ENCODE measurements around the gene PLAGL1. TPM values are rescaled to one million over a fixed set of nuclear protein-coding genes. Genes with fewer than 3 reads are reported as not detected.

Gene PLAGL1
- total and polyA plus RNA-seq, 2 of the 13 experiments (the other 11 are each of a cell fraction or from before 2014, with no cell fraction given), result 0.60 to 2.3 TPM

- 0 out of 2 replicates have a peak, but pooled peaks cover 4% of the 10 kb centered on the region for H3K9me3 ChIP-seq (ENCODE audit: low read length)
- ATAC-seq (no peak), DNase-seq (ENCODE audit: low spot score) (no peak), FAIRE-seq (no peak)
- no peaks in the 10 kb centered on the region for H3K79me2 ChIP-seq (ENCODE audit: insufficient read depth, low read length)
- no peaks in the 10 kb centered on the region for H3K4me1 ChIP-seq (ENCODE audit: insufficient read depth, low read length)
- H3K27ac ChIP-seq (ENCODE audit: extremely low read length, insufficient read depth, low read length), result no peak overlapping the region
- H4K20me1 ChIP-seq (ENCODE audit: insufficient read depth, low read length), result no peaks in the 10 kb centered on the region
- CTCF ChIA-PET (ENCODE audit: low intra/inter-chr PET ratio, low total read pairs), result no interaction called here
- WGBS (ENCODE audit: low lambda C conversion rate), result 54% methylated on average over 2 of the region's 2 CpGs
- no peak overlapping the region for H2AFZ ChIP-seq (ENCODE audit: low read length)
- no peak overlapping the region for H3K9ac ChIP-seq (ENCODE audit: insufficient read depth, low read depth, low read length)
- H3K4me2 ChIP-seq (ENCODE audit: low read depth, low read length), result no peak overlapping the region
- TF ChIP-seq SETDB1 (CRISPR knock-in tag; IDR thresholded peaks at IDR 0.05; ENCODE audit: borderline replicate concordance) (no peak), CBX5 (CRISPR knock-in tag; IDR thresholded peaks at IDR 0.05; ENCODE audit: borderline replicate concordance) (no peak), ATM (IDR thresholded peaks at IDR 0.05; ENCODE audit: borderline replicate concordance) (no peak), ATF2 (CRISPR knock-in tag; IDR thresholded peaks at IDR 0.05) (no peak), ZNF264 (CRISPR knock-in tag; IDR thresholded peaks at IDR 0.05) (no peak), SYNCRIP (IDR thresholded peaks at IDR 0.05; ENCODE audit: insufficient read depth, low read depth, low read length) (no peak), ZSCAN30 (CRISPR knock-in tag; IDR thresholded peaks at IDR 0.05) (no peak), ZNF766 (CRISPR knock-in tag; IDR thresholded peaks at IDR 0.05; ENCODE audit: borderline replicate concordance) (no peak), ZNF136 (CRISPR knock-in tag; IDR thresholded peaks at IDR 0.05; ENCODE audit: low read depth) (no peak), SIX1 (CRISPR knock-in tag; IDR thresholded peaks at IDR 0.05; ENCODE audit: borderline replicate concordance) (no peak), ZNF841 (CRISPR knock-in tag; IDR thresholded peaks at IDR 0.05; ENCODE audit: borderline replicate concordance) (no peak), ZNF142 (CRISPR knock-in tag; IDR thresholded peaks at IDR 0.05) (no peak)
- TF ChIP-seq, protein P1, sequence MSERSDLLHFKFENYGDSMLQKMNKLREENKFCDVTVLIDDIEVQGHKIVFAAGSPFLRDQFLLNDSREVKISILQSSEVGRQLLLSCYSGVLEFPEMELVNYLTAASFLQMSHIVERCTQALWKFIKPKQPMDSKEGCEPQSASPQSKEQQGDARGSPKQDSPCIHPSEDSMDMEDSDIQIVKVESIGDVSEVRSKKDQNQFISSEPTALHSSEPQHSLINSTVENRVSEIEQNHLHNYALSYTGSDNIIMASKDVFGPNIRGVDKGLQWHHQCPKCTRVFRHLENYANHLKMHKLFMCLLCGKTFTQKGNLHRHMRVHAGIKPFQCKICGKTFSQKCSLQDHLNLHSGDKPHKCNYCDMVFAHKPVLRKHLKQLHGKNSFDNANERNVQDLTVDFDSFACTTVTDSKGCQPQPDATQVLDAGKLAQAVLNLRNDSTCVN (CRISPR knock-in tag; IDR thresholded peaks at IDR 0.05; ENCODE audit: borderline replicate concordance), result no peak
- TF ChIP-seq, protein P2, sequence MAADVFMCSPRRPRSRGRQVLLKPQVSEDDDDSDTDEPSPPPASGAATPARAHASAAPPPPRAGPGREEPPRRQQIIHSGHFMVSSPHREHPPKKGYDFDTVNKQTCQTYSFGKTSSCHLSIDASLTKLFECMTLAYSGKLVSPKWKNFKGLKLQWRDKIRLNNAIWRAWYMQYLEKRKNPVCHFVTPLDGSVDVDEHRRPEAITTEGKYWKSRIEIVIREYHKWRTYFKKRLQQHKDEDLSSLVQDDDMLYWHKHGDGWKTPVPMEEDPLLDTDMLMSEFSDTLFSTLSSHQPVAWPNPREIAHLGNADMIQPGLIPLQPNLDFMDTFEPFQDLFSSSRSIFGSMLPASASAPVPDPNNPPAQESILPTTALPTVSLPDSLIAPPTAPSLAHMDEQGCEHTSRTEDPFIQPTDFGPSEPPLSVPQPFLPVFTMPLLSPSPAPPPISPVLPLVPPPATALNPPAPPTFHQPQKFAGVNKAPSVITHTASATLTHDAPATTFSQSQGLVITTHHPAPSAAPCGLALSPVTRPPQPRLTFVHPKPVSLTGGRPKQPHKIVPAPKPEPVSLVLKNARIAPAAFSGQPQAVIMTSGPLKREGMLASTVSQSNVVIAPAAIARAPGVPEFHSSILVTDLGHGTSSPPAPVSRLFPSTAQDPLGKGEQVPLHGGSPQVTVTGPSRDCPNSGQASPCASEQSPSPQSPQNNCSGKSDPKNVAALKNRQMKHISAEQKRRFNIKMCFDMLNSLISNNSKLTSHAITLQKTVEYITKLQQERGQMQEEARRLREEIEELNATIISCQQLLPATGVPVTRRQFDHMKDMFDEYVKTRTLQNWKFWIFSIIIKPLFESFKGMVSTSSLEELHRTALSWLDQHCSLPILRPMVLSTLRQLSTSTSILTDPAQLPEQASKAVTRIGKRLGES (CRISPR knock-in tag; IDR thresholded peaks at IDR 0.05; ENCODE audit: borderline replicate concordance), result no peak
- BruUV-seq (replicated peaks), result no TSS peak
- in situ Hi-C loops (cut with HindIII; ENCODE audit: extremely low pct_ligation_motif_present, low pct_unique_long_range_greater_than_20kb), result no loop called here
- H3K27me3 ChIP-seq (ENCODE audit: control insufficient read depth in 1 of 2, insufficient read depth in 2 of 2, low read length in 2 of 2), result no peaks in the 10 kb centered on the region
- no peaks in the 10 kb centered on the region for H3K36me3 ChIP-seq (replicated peaks in 1 of 2; ENCODE audit: control insufficient read depth in 1 of 2, insufficient read depth in 2 of 2, low read length in 2 of 2)
- H3K4me3 ChIP-seq (replicated peaks in 1 of 3; ENCODE audit: insufficient read depth in 1 of 3, low read depth in 2 of 3, low read length in 3 of 3), result no peak overlapping the region
- intact Hi-C loops (cut with micrococcal nuclease; ENCODE audit: unreplicated experiment), result no loop called here
- POLR2A ChIA-PET, result no interaction called here
Measured at GRCh38 chr6:143998686-143999085, 9.4 kb downstream of the PLAGL1 start.
